Transverse colon (tissue), 3 donors: Measurements from ENCODE around the gene ANAPC2.

Experiments
- POLR2A ChIP-seq: fragments of 450-650 bp; IDR thresholded peaks from one replicate; pipeline ENCODE4 v1.6.1; 2016; ENCODE audit warnings: antibody characterized with exemption, mild to moderate bottlenecking, moderate library complexity
- POLR2AphosphoS5 ChIP-seq, 3 donors: sonication (generic); formaldehyde crosslinking; IDR thresholded peaks; one replicate each; pipeline ENCODE4 v1.6.1; 2016; ENCODE audit warnings: antibody characterized with exemption in 3 of 3

DNA sequence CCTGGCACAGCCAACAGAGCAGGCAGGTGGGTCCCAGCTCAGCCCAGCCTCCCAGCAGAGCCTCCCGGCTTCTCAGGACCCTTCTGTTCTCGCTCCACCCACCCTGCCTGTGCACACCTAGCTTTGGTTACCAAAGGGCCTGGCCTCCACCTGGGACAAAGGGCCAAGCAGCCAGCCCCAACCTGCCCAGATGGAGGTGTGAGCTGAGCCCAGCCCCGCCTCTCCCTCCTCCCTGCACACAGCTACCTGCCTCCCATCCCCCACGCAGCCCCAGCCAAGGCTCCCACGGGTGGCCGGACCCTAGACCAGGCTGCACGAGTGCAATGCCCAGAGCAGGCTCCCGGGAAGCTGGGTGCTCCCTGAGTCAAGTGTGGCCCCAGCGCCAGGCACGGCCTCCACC lies 6.5 kb upstream of the ANAPC2 start:
- TF ChIP-seq POLR2A (no peak), POLR2AphosphoS5 (IDR thresholded peaks at IDR 0.05) (peak in 1 of 3 donors; percentile 6)
